Activated CD4-positive, alpha-beta T cell treated with anti-CD3 and anti-CD28 coated beads for 36 hours (primary cell): Measurements from ENCODE around the gene CLSTN2. TPM values are rescaled to one million over a fixed set of nuclear protein-coding genes. Genes with fewer than 3 reads are reported as not detected.

Source experiments
- ATAC-seq: fragments of 200-7000 bp; cut with Tn5 transposase; one replicate; pipeline ENCODE4 v1.10.0; 2021; ENCODE audit warnings: mild to moderate bottlenecking, moderate library complexity
- CTCF ChIA-PET: fragments of 350-600 bp; sonication (Branson Sonifier 250); formaldehyde crosslinking; loops from one replicate; lab custom pipeline; 2021; ENCODE audit warnings: antibody characterized with exemption; lab: Charles Lee
- POLR2A ChIA-PET: fragments of 350-600 bp; sonication (Branson Sonifier 250); formaldehyde crosslinking; loops from one replicate; lab custom pipeline; 2021; ENCODE audit warnings: antibody characterized with exemption, inconsistent platforms; lab: Charles Lee
- DNase-seq: peaks from one replicate; pipeline ENCODE4 v3.0.0-alpha.2; 2020
- H3K27ac Mint-ChIP-seq: one replicate; pipeline ENCODE4 v1.8.0; 2021; ENCODE audit warnings: mixed read lengths
- H3K27me3 Mint-ChIP-seq: one replicate; pipeline ENCODE4 v1.8.0; 2021; ENCODE audit warnings: mixed read lengths
- H3K36me3 Mint-ChIP-seq: one replicate; pipeline ENCODE4 v1.8.0; 2021; ENCODE audit warnings: low read depth, mixed read lengths
- H3K4me1 Mint-ChIP-seq: one replicate; pipeline ENCODE4 v1.8.0; 2021; ENCODE audit warnings: mixed read lengths
- H3K4me3 Mint-ChIP-seq: one replicate; pipeline ENCODE4 v1.8.0; 2021; ENCODE audit warnings: mild to moderate bottlenecking, moderate library complexity, mixed read lengths
- H3K9me3 Mint-ChIP-seq: one replicate; pipeline ENCODE4 v1.8.0; 2021; ENCODE audit warnings: low read depth, mixed read lengths
- intact Hi-C, 2 experiments: fragments of 100-400 bp; cut with DNase I in 1 of 2; cut with micrococcal nuclease in 1 of 2; formaldehyde crosslinking; loops; one replicate each; pipeline versions ENCODE4 v1.14.2 to v1.15.1; 2022 to 2024; cut with DNase I, micrococcal nuclease
- total RNA-seq, 2 experiments: library from RNA; stranded (reverse); gene quantifications; one replicate each; pipeline ENCODE4 v1.2.3, GENCODE V29; 2021

CLSTN2 gene
- total RNA-seq, 2 experiments from 2014 or later: not detected

DNA sequence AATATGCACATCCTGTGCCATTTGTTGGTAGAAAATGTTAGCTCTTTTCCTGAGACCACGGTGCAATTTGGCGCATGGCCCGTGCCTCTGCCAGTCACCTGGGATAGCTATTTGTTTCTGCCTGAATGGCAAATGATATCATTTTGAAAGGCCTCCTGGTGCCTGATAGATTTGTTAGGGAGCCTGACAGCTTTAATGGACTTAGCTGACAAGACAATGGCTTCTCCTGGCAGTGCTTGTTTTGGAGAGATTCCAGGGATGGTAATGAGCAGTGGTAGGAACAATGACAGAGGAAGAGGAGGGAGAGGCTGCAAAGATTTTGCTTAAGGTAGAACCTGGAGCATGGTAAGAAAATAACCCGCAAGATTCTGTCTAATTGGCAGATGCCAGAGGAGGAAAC, 268.5 kb downstream of the CLSTN2 start:
- H3K4me1 Mint-ChIP-seq: no peaks in the 10 kb centered on the region
- CTCF ChIA-PET: no interaction called here
- ATAC-seq (no peak), DNase-seq (no peak)
- peaks cover 10% of the 10 kb centered on the region for H3K27me3 Mint-ChIP-seq
- no peak overlapping the region for H3K4me3 Mint-ChIP-seq
- no peaks in the 10 kb centered on the region for H3K9me3 Mint-ChIP-seq
- no peaks in the 10 kb centered on the region for H3K36me3 Mint-ChIP-seq
- POLR2A ChIA-PET: no interaction called here
- H3K27ac Mint-ChIP-seq: no peak overlapping the region
- intact Hi-C loops: loop anchor here in 1 of 2 experiments (5.0 kb wide), 1 partner anchor 929 kb away; no protein-coding TSS in a partner anchor

DNA sequence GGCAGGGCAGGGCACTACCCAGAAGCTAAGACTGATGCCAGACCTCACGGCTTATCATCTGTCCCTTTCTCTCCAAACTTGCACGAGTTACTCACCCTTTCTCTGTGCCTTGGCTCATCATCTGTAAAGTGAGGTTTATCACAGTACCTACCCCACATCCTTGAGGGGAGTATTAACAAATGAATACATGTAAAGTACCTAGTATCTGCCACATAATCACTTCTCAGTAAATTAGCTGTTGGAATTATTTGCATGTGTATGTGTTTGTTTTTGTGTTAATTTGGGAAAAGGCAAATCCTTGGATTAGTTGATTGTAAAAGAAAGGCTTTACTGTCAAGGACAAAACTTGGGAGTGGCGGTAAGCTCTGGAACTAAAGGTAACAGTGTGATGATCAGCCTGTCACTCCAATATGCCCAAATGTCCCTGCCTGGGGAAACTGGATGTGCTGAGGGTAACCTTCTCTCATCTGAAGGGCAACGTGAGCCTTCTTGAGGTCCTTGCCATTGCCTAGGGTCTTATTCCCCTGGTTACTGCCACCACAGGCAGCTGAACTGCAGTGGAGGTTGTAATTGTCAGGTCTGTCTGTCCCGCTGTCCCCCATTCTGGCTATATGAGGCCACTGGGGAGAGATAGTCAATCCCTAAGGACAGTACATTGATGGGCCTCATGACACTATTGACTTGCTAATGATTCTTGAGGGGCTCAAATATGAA, 269.4 kb downstream of the CLSTN2 start:
- H3K36me3 Mint-ChIP-seq: no peaks in the 10 kb centered on the region
- POLR2A ChIA-PET: no interaction called here
- no peak overlapping the region for H3K27ac Mint-ChIP-seq
- CTCF ChIA-PET: interaction anchor here (0.6 kb wide), 1 partner anchor 83 kb away, joined by 5 read pairs; no protein-coding TSS in a partner anchor
- H3K27me3 Mint-ChIP-seq: peaks cover 11% of the 10 kb centered on the region
- no peaks in the 10 kb centered on the region for H3K4me1 Mint-ChIP-seq
- DNase-seq (no peak), ATAC-seq (no peak)
- no peaks in the 10 kb centered on the region for H3K9me3 Mint-ChIP-seq
- intact Hi-C loops: loop anchor here in 1 of 2 experiments (5.0 kb wide), 1 partner anchor 928 kb away; no protein-coding TSS in a partner anchor
- no peak overlapping the region for H3K4me3 Mint-ChIP-seq

DNA sequence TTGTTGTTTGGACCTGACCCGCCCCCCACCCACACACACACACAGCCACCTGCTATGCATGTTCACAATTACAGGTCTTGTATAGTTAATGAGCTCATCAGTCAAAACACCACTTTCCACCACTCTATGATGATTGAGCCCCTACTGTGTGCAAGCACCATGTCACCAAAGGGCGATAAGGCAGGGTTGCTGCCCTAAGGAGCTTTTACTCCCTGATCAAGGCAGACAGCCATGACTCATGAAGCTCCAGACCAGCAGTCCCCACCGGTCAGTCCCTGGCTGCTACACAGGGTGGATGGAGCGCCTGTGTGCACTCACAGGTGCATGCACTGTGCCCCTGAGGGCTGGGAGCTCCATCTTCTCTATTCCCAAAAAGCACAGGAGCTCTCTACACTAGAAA, 270.6 kb downstream of the CLSTN2 start:
- Mint-ChIP-seq H3K9me3 (no peaks in the 10 kb centered on the region), H3K27me3 (peaks cover 13% of the 10 kb centered on the region), H3K4me1 (no peaks in the 10 kb centered on the region), H3K36me3 (no peaks in the 10 kb centered on the region), H3K4me3 (no peak overlapping the region), H3K27ac (no peak overlapping the region)
- ATAC-seq: no peak
- CTCF ChIA-PET: no interaction called here
- no peak for DNase-seq
- POLR2A ChIA-PET: no interaction called here
- intact Hi-C loops: no loop called here

DNA sequence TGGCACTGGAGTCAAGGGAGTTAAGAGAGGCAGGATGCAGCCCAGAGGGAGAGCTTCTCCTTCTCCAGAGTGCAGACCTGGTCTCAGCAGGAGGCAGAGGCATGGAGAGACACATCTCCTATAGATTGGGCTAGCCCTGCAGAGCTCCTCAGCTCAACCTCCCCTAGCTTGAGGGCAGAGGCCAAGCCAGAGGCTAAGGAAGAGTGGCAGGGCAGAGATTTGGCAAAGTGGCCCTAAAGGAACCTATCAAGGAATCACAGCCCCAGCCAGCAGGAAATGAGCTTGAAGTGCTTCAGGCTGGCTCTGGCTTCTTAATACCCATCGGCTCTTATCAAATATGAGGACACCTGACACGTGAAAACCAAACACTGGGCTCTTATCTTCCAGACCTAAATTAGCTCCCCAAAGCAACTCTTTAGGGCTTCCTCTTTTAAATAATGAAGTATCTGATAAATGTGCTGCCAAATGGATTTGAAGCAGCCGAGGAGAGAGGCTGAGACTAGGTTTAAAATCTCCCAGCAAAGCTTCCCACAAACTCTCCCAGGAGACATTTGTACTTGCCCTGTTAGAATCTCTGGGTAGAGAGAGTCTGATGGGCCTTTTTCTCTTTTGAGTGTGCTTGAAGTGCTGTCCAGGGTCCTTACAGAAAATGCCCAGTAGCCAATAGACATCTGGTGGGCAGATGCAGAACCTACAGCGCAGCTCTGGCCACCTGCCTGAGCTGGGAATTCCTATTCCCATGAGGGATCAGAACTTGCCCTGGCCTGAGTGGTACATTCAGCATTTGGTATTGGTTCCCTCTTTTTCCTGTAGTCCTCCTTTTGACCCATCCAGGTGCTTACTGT, 271.4 kb downstream of the CLSTN2 start:
- Mint-ChIP-seq H3K36me3 (no peaks in the 10 kb centered on the region), H3K9me3 (no peaks in the 10 kb centered on the region), H3K4me3 (no peak overlapping the region), H3K27ac (no peak overlapping the region), H3K27me3 (peaks cover 13% of the 10 kb centered on the region), H3K4me1 (no peaks in the 10 kb centered on the region)
- intact Hi-C loops: no loop called here
- ChIA-PET CTCF (interaction anchor here (0.6 kb wide), 1 partner anchor 1283 kb away, joined by 3 read pairs; no protein-coding TSS in a partner anchor), POLR2A (no interaction called here)
- DNase-seq (no peak), ATAC-seq (no peak)

DNA sequence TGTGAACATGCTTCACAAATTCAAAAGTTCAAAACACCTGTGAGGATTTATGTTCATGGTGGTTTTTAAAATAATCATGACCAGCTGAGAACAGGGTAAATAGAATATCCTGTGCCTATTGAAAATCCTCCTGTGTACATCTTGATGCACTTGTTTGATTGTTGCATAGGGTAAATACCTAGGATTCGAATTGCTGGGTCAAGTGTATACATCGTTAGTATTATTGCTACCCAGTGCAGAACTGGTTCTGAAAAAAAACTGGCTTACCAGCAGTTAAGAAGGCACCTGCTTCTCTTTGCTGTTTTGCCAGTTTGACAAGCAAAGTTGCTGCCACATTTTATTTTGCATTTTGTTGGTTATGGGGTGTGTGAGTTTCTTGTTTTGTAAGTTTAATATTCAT, 272.6 kb downstream of the CLSTN2 start:
- intact Hi-C loops: no loop called here

DNA sequence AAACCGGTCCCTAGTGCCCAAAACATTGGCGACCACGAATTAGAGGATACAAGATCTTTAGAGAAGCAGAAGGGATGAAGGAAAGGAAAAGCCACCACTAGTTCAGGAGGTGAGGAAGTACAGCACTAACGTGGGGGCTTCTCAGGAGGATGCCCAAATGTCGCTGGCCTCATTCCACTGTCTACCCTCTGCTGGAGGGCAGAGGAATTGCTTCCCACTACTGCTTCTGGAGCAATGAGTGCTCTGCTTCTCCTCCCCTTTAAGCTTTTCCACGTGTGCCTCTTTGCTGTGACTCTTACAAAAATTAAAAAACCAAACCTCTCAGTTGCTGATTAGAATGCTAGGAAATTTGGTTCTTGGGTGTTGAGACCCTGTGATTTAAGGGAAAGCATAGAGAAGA, 281.3 kb downstream of the CLSTN2 start:
- Mint-ChIP-seq H3K4me3 (no peak overlapping the region), H3K9me3 (no peaks in the 10 kb centered on the region), H3K27me3 (peaks cover 7% of the 10 kb centered on the region), H3K27ac (no peak overlapping the region), H3K36me3 (no peaks in the 10 kb centered on the region), H3K4me1 (no peaks in the 10 kb centered on the region)
- intact Hi-C loops: no loop called here
- ChIA-PET POLR2A (no interaction called here), CTCF (interaction anchor here (1.2 kb wide), 1 partner anchor 14 kb away, joined by 3 read pairs; no protein-coding TSS in a partner anchor)
- ATAC-seq (no peak), DNase-seq (no peak)

More for the DNA sequence above, 272.6 kb downstream of the CLSTN2 start:
- ChIA-PET POLR2A (no interaction called here), CTCF (no interaction called here)
- Mint-ChIP-seq H3K4me3 (no peak overlapping the region), H3K36me3 (no peaks in the 10 kb centered on the region), H3K4me1 (no peaks in the 10 kb centered on the region), H3K27me3 (peaks cover 10% of the 10 kb centered on the region), H3K9me3 (no peaks in the 10 kb centered on the region), H3K27ac (no peak overlapping the region)
- ATAC-seq: no peak
- no peak for DNase-seq

DNA sequence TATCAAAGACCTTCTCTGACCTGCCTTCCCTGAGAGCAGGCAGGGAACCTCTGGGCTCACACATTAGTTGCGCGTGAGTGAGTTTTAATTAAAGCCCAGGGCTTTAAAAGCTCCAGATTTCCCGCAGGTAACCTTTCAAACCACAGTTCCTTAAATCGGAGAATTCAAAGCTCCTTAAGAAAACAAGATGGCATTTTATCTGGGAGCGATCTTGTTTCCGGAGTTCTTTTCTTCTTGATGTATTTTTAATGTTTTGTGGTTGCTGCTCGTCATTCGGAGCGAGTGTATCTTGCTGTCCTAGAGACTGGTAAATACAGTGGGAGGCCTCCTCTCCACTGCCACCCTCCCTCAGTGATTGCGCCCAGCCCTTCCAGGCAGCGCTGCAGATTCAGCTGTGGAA, 284.3 kb downstream of the CLSTN2 start:
- no peaks in the 10 kb centered on the region for H3K9me3 Mint-ChIP-seq
- H3K4me1 Mint-ChIP-seq: no peaks in the 10 kb centered on the region
- ATAC-seq (no peak), DNase-seq (no peak)
- CTCF ChIA-PET: no interaction called here
- no peaks in the 10 kb centered on the region for H3K36me3 Mint-ChIP-seq
- no peak overlapping the region for H3K27ac Mint-ChIP-seq
- no peak overlapping the region for H3K4me3 Mint-ChIP-seq
- intact Hi-C loops: no loop called here
- POLR2A ChIA-PET: no interaction called here
- H3K27me3 Mint-ChIP-seq: peaks cover 8% of the 10 kb centered on the region

DNA sequence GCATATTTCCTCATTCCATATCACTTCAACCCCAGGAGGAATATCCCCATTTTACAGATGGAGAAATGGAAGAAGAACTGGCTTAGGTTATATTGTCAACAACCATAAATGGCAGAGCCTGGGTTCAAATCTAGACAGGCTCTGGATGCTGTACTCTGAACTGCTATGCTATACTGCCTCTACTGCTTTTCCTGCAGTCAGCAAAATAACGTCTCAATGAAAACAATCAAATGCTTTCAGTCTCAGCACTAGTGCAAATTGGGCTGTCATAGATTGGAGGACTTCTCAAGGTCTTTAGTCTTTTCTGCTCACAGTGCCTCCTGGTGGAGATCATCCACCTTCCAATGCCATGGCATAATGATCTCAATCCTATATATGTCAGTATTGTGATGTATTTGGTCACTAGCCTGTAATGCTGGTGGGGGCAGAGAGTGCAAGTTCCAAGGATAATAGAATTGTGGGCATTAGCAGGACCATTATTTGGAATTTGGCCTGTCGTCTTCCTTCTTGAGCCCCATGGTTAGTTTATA, 285.0 kb downstream of the CLSTN2 start:
- peaks cover 8% of the 10 kb centered on the region for H3K27me3 Mint-ChIP-seq
- ATAC-seq (no peak), DNase-seq (no peak)
- ChIA-PET POLR2A (no interaction called here), CTCF (no interaction called here)
- no peak overlapping the region for H3K4me3 Mint-ChIP-seq
- H3K27ac Mint-ChIP-seq: no peak overlapping the region
- H3K9me3 Mint-ChIP-seq: no peaks in the 10 kb centered on the region
- H3K4me1 Mint-ChIP-seq: no peaks in the 10 kb centered on the region
- H3K36me3 Mint-ChIP-seq: no peaks in the 10 kb centered on the region
- intact Hi-C loops: no loop called here

DNA sequence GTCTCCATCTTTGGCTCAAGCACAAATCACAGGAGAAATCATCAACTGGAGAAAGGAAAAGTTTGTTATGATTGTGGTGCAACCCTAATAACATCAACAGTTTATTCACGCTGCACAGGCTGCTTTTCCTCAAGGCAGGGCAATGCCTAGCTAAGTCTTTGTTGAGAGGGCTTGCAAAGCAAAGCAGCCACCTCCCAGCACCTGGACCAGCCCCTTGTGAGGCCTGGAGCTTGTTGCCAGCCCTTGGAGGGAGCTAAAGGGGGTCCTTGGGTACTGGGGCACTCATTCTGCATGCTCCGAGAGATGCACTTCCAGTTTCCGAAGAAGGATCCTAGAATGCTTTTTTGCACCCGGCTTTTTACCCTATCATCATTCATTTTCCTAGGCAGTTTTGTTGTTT, 288.2 kb downstream of the CLSTN2 start:
- ATAC-seq: no peak
- Mint-ChIP-seq H3K36me3 (no peaks in the 10 kb centered on the region), H3K4me1 (no peaks in the 10 kb centered on the region), H3K4me3 (no peak overlapping the region), H3K9me3 (peaks cover 4% of the 10 kb centered on the region), H3K27me3 (peaks cover 9% of the 10 kb centered on the region), H3K27ac (no peak overlapping the region)
- POLR2A ChIA-PET: no interaction called here
- no peak for DNase-seq
- intact Hi-C loops: no loop called here
- CTCF ChIA-PET: interaction anchor here (0.7 kb wide), 2 partner anchors 508 to 622 kb away, joined by 3 to 5 read pairs; no protein-coding TSS in a partner anchor

DNA sequence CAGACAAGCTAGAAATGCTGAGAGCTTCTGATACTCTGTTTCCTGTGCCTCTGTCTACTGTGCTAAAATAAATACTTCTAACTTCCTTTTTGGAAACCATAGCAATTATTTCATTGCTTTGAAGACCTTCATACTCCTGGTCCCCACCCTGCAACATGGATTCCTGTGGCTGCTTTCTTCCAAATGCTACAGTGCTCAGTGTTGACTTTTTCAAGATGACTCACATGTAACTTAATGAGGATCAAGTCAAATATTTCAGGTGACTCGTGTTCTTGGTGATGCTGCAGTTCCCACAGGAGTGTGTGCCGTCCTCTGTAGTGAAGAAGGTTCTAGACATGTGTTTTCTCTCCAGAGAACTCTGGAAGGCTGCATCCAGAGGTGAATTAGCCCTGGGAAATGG, 288.6 kb downstream of the CLSTN2 start:
- DNase-seq (no peak), ATAC-seq (no peak)
- Mint-ChIP-seq H3K9me3 (peaks cover 8% of the 10 kb centered on the region), H3K4me3 (no peak overlapping the region), H3K4me1 (no peaks in the 10 kb centered on the region), H3K36me3 (no peaks in the 10 kb centered on the region), H3K27ac (no peak overlapping the region), H3K27me3 (peaks cover 10% of the 10 kb centered on the region)
- ChIA-PET CTCF (interaction anchor here (0.7 kb wide), 2 partner anchors 509 to 622 kb away, joined by 3 to 5 read pairs; no protein-coding TSS in a partner anchor), POLR2A (no interaction called here)
- intact Hi-C loops: no loop called here

DNA sequence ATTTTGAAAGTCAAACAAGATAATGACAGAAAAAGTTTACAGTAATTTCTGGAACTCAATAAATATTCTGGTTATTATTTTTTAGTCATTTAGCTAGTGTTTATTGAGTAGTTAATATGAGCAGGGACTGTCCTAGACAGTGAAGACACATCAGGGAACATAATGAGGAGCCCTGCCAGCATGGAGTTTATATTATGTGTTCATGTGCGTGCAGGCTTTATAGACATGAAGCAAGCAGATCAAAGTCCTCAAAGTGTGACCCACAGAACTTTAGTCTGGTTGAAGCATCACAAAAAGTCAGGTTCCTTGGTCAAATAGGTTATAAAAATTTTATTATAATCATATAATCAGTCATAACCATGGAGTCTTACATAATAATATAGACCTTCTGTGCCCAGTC, 289.3 kb downstream of the CLSTN2 start:
- H3K27ac Mint-ChIP-seq: no peak overlapping the region
- ATAC-seq (no peak), DNase-seq (no peak)
- no peaks in the 10 kb centered on the region for H3K4me1 Mint-ChIP-seq
- intact Hi-C loops: no loop called here
- CTCF ChIA-PET: no interaction called here
- H3K27me3 Mint-ChIP-seq: peaks cover 9% of the 10 kb centered on the region
- H3K4me3 Mint-ChIP-seq: no peak overlapping the region
- POLR2A ChIA-PET: no interaction called here
- H3K36me3 Mint-ChIP-seq: no peaks in the 10 kb centered on the region
- H3K9me3 Mint-ChIP-seq: peaks cover 12% of the 10 kb centered on the region
